ENCODE results near the gene ZFP36L2. TPM values are rescaled to one million over a fixed set of nuclear protein-coding genes. Genes with fewer than 3 reads are reported as not detected.

ZFP36L2 gene
- total and polyA plus RNA-seq, 2 donors, result 16.1 to 412 TPM

GRCh38 chr2:43228321-43228751, 1.9 kb upstream of the ZFP36L2 start:
- peaks cover 16 to 40% of the 10 kb centered on the region in 2 donors for H3K4me1 ChIP-seq (ENCODE audit: control insufficient read depth in 2 of 2, insufficient read depth in 2 of 2, low read length in 2 of 2)
- H3K36me3 ChIP-seq (ENCODE audit: control insufficient read depth in 2 of 2, insufficient read depth in 2 of 2, low read length in 1 of 2), result peaks cover 38 to 44% of the 10 kb centered on the region in 2 donors

GRCh38 chr2:43227830-43228281, 1.4 kb upstream of the ZFP36L2 start:
- WGBS, result 3% methylated on average over 10 of the region's 10 CpGs

More at GRCh38 chr2:43228321-43228751, 1.9 kb upstream of the ZFP36L2 start:
- Histone ChIP-seq H3K4me3 (ENCODE audit: low read length in 2 of 2) (peak overlapping the region in 1 of 2 donors; percentile 80), H3K27ac (ENCODE audit: low read depth in 1 of 2, low read length in 1 of 2) (peak overlapping the region; percentile 96 to 97), H3K27me3 (ENCODE audit: control insufficient read depth in 2 of 2, insufficient read depth in 1 of 2, low read length in 1 of 2) (no peaks in the 10 kb centered on the region), H3K9me3 (ENCODE audit: control insufficient read depth in 2 of 2, insufficient read depth in 1 of 2, low read length in 1 of 2) (peaks cover 0 to 12% of the 10 kb centered on the region in 2 donors)
- peak in 1 of 9 donors; percentile 48 for DNase-seq (ENCODE audit: low read depth in 6 of 9, low spot score in 9 of 9)
- 46% methylated on average over 2 of the region's 2 CpGs for WGBS

GRCh38 chr2:43226955-43227829, 786 bp upstream of the ZFP36L2 start:
- H3K36me3 ChIP-seq (ENCODE audit: control insufficient read depth in 2 of 2, insufficient read depth in 2 of 2, low read length in 1 of 2), result peaks cover 48 to 52% of the 10 kb centered on the region in 2 donors

More at GRCh38 chr2:43227830-43228281, 1.4 kb upstream of the ZFP36L2 start:
- H3K9me3 ChIP-seq (ENCODE audit: control insufficient read depth in 2 of 2, insufficient read depth in 1 of 2, low read length in 1 of 2), result peaks cover 0 to 12% of the 10 kb centered on the region in 2 donors
- H3K27me3 ChIP-seq (ENCODE audit: control insufficient read depth in 2 of 2, insufficient read depth in 1 of 2, low read length in 1 of 2), result no peaks in the 10 kb centered on the region
- H3K4me1 ChIP-seq (ENCODE audit: control insufficient read depth in 2 of 2, insufficient read depth in 2 of 2, low read length in 2 of 2), result peaks cover 16 to 40% of the 10 kb centered on the region in 2 donors
- DNase-seq (ENCODE audit: low read depth in 6 of 9, low spot score in 9 of 9), result no peak
- peaks cover 42 to 46% of the 10 kb centered on the region in 2 donors for H3K36me3 ChIP-seq (ENCODE audit: control insufficient read depth in 2 of 2, insufficient read depth in 2 of 2, low read length in 1 of 2)
- H3K27ac ChIP-seq (ENCODE audit: low read depth in 1 of 2, low read length in 1 of 2), result peak overlapping the region; percentile 96 to 97
- H3K4me3 ChIP-seq (ENCODE audit: low read length in 2 of 2), result peak overlapping the region; percentile 80 to 85

GRCh38 chr2:43225788-43226557, 433 bp downstream of the ZFP36L2 start:
- Histone ChIP-seq H3K27ac (ENCODE audit: low read depth in 1 of 2, low read length in 1 of 2) (peak overlapping the region; percentile 99), H3K4me1 (ENCODE audit: control insufficient read depth in 2 of 2, insufficient read depth in 2 of 2, low read length in 2 of 2) (peaks cover 11 to 43% of the 10 kb centered on the region in 2 donors), H3K27me3 (ENCODE audit: control insufficient read depth in 2 of 2, insufficient read depth in 1 of 2, low read length in 1 of 2) (no peaks in the 10 kb centered on the region), H3K9me3 (ENCODE audit: control insufficient read depth in 2 of 2, insufficient read depth in 1 of 2, low read length in 1 of 2) (peaks cover 0 to 12% of the 10 kb centered on the region in 2 donors), H3K4me3 (ENCODE audit: low read length in 2 of 2) (peak overlapping the region; percentile 80 to 96), H3K36me3 (ENCODE audit: control insufficient read depth in 2 of 2, insufficient read depth in 2 of 2, low read length in 1 of 2) (peaks cover 54 to 58% of the 10 kb centered on the region in 2 donors)
- under 1% methylated on average over 80 of the region's 80 CpGs for WGBS
- DNase-seq (ENCODE audit: low read depth in 6 of 9, low spot score in 9 of 9), result peak in 4 of 9 donors; percentile 61 to 82 (median 62)

More at GRCh38 chr2:43226955-43227829, 786 bp upstream of the ZFP36L2 start:
- WGBS, result under 1% methylated on average over 77 of the region's 77 CpGs
- Histone ChIP-seq H3K27me3 (ENCODE audit: control insufficient read depth in 2 of 2, insufficient read depth in 1 of 2, low read length in 1 of 2) (no peaks in the 10 kb centered on the region), H3K4me3 (ENCODE audit: low read length in 2 of 2) (peak overlapping the region; percentile 80 to 85), H3K27ac (ENCODE audit: low read depth in 1 of 2, low read length in 1 of 2) (peak overlapping the region; percentile 96 to 97), H3K4me1 (ENCODE audit: control insufficient read depth in 2 of 2, insufficient read depth in 2 of 2, low read length in 2 of 2) (peaks cover 16 to 40% of the 10 kb centered on the region in 2 donors), H3K9me3 (ENCODE audit: control insufficient read depth in 2 of 2, insufficient read depth in 1 of 2, low read length in 1 of 2) (peaks cover 0 to 12% of the 10 kb centered on the region in 2 donors)
- peak in 7 of 9 donors; percentile 60 to 89 (median 72) for DNase-seq (ENCODE audit: low read depth in 6 of 9, low spot score in 9 of 9)

- H3K27me3 ChIP-seq (ENCODE audit: control insufficient read depth in 2 of 2, insufficient read depth in 1 of 2, low read length in 1 of 2), result no peaks in the 10 kb centered on the region
- peaks cover 11 to 43% of the 10 kb centered on the region in 2 donors for H3K4me1 ChIP-seq (ENCODE audit: control insufficient read depth in 2 of 2, insufficient read depth in 2 of 2, low read length in 2 of 2)
- H3K9me3 ChIP-seq (ENCODE audit: control insufficient read depth in 2 of 2, insufficient read depth in 1 of 2, low read length in 1 of 2), result peaks cover 0 to 12% of the 10 kb centered on the region in 2 donors
- H3K27ac ChIP-seq (ENCODE audit: low read depth in 1 of 2, low read length in 1 of 2), result peak overlapping the region; percentile 99
- WGBS, result under 1% methylated on average over 74 of the region's 74 CpGs
- H3K4me3 ChIP-seq (ENCODE audit: low read length in 2 of 2), result peak overlapping the region; percentile 80 to 96
- peak in 7 of 9 donors; percentile 66 to 90 (median 76) for DNase-seq (ENCODE audit: low read depth in 6 of 9, low spot score in 9 of 9)
- H3K36me3 ChIP-seq (ENCODE audit: control insufficient read depth in 2 of 2, insufficient read depth in 2 of 2, low read length in 1 of 2), result peaks cover 52 to 53% of the 10 kb centered on the region in 2 donors
These were observed 1.2 kb downstream of the ZFP36L2 start for GRCh38 chr2:43225093-43225787.

- Histone ChIP-seq H3K4me1 (ENCODE audit: control insufficient read depth in 2 of 2, insufficient read depth in 2 of 2, low read length in 2 of 2) (peaks cover 11 to 45% of the 10 kb centered on the region in 2 donors), H3K36me3 (ENCODE audit: control insufficient read depth in 2 of 2, insufficient read depth in 2 of 2, low read length in 1 of 2) (peaks cover 48 to 53% of the 10 kb centered on the region in 2 donors), H3K4me3 (ENCODE audit: low read length in 2 of 2) (peak overlapping the region; percentile 80 to 96), H3K27me3 (ENCODE audit: control insufficient read depth in 2 of 2, insufficient read depth in 1 of 2, low read length in 1 of 2) (no peaks in the 10 kb centered on the region), H3K9me3 (ENCODE audit: control insufficient read depth in 2 of 2, insufficient read depth in 1 of 2, low read length in 1 of 2) (peaks cover 0 to 12% of the 10 kb centered on the region in 2 donors), H3K27ac (ENCODE audit: low read depth in 1 of 2, low read length in 1 of 2) (peak overlapping the region; percentile 99)
- WGBS, result under 1% methylated on average over 74 of the region's 74 CpGs
- DNase-seq (ENCODE audit: low read depth in 6 of 9, low spot score in 9 of 9), result peak in 1 of 9 donors; percentile 51
These were observed 1.8 kb downstream of the ZFP36L2 start for GRCh38 chr2:43224571-43225092.

- H3K4me3 ChIP-seq (ENCODE audit: low read length in 2 of 2), result peak overlapping the region; percentile 80 to 96
- H3K27me3 ChIP-seq (ENCODE audit: control insufficient read depth in 2 of 2, insufficient read depth in 1 of 2, low read length in 1 of 2), result no peaks in the 10 kb centered on the region
- H3K9me3 ChIP-seq (ENCODE audit: control insufficient read depth in 2 of 2, insufficient read depth in 1 of 2, low read length in 1 of 2), result peaks cover 0 to 12% of the 10 kb centered on the region in 2 donors
- under 1% methylated on average over 41 of the region's 41 CpGs for WGBS
- peaks cover 14 to 46% of the 10 kb centered on the region in 2 donors for H3K4me1 ChIP-seq (ENCODE audit: control insufficient read depth in 2 of 2, insufficient read depth in 2 of 2, low read length in 2 of 2)
- H3K36me3 ChIP-seq (ENCODE audit: control insufficient read depth in 2 of 2, insufficient read depth in 2 of 2, low read length in 1 of 2), result peaks cover 48 to 53% of the 10 kb centered on the region in 2 donors
- DNase-seq (ENCODE audit: low read depth in 6 of 9, low spot score in 9 of 9), result peak in 7 of 9 donors; percentile 78 to 95 (median 86)
- peak overlapping the region; percentile 99 for H3K27ac ChIP-seq (ENCODE audit: low read depth in 1 of 2, low read length in 1 of 2)
These were observed 2.3 kb downstream of the ZFP36L2 start for GRCh38 chr2:43224131-43224570.

GRCh38 chr2:43223521-43224001, 2.8 kb downstream of the ZFP36L2 start:
- Histone ChIP-seq H3K27me3 (ENCODE audit: control insufficient read depth in 2 of 2, insufficient read depth in 1 of 2, low read length in 1 of 2) (no peaks in the 10 kb centered on the region), H3K36me3 (ENCODE audit: control insufficient read depth in 2 of 2, insufficient read depth in 2 of 2, low read length in 1 of 2) (peaks cover 48 to 53% of the 10 kb centered on the region in 2 donors), H3K4me3 (ENCODE audit: low read length in 2 of 2) (peak overlapping the region; percentile 80 to 96), H3K27ac (ENCODE audit: low read depth in 1 of 2, low read length in 1 of 2) (peak overlapping the region; percentile 96 to 99), H3K9me3 (ENCODE audit: control insufficient read depth in 2 of 2, insufficient read depth in 1 of 2, low read length in 1 of 2) (peaks cover 0 to 12% of the 10 kb centered on the region in 2 donors), H3K4me1 (ENCODE audit: control insufficient read depth in 2 of 2, insufficient read depth in 2 of 2, low read length in 2 of 2) (peaks cover 13 to 46% of the 10 kb centered on the region in 2 donors)
- DNase-seq (ENCODE audit: low read depth in 6 of 9, low spot score in 9 of 9), result peak in 1 of 9 donors; percentile 53
- WGBS, result 2% methylated on average over 4 of the region's 4 CpGs
